Measurements from ENCODE around the gene KCNH5. TPM values are rescaled to one million over a fixed set of nuclear protein-coding genes. Genes with fewer than 3 reads are reported as not detected.

The KCNH5 gene
- polyA plus RNA-seq, 1 of the 3 experiments (the other 2 are of a cell fraction): not detected

- H3K9me3 ChIP-seq: no peaks in the 10 kb centered on the region
- WGBS (ENCODE audit: low lambda C conversion rate): 39% methylated on average over 4 of the region's 4 CpGs
- CTCF ChIA-PET: no interaction called here
- H3K4me1 ChIP-seq (ENCODE audit: control insufficient read depth in 1 of 2, insufficient read depth in 2 of 2, low read depth in 1 of 2, low read length in 1 of 2): peaks cover 0 to 13% of the 10 kb centered on the region in 2 experiments; a peak in 1 of 4 replicates
- no peaks in the 10 kb centered on the region for H3K27me3 ChIP-seq (ENCODE audit: insufficient read depth)
- no peak overlapping the region for H3K4me3 ChIP-seq (ENCODE audit: low read depth in 2 of 2, low read length in 1 of 2)
- no peaks in the 10 kb centered on the region for H4K20me1 ChIP-seq (ENCODE audit: insufficient read depth)
- DNase-seq: no peak
- no peak overlapping the region for H2AFZ ChIP-seq (ENCODE audit: low read depth)
- POLR2A ChIA-PET: no interaction called here
- H3K9me2 ChIP-seq: no peaks in the 10 kb centered on the region
- no peaks in the 10 kb centered on the region for H3K36me3 ChIP-seq (replicated peaks in 1 of 2; ENCODE audit: control insufficient read depth in 1 of 2, insufficient read depth in 2 of 2, low read length in 1 of 2)
- no peak overlapping the region for H3K9ac ChIP-seq
- H3K27ac ChIP-seq (ENCODE audit: low read depth in 2 of 2, low read length in 1 of 2): no peak overlapping the region
- H3F3A ChIP-seq (replicated peaks; ENCODE audit: insufficient read depth): peaks cover 4% of the 10 kb centered on the region
- H3K79me2 ChIP-seq (ENCODE audit: insufficient read depth): no peaks in the 10 kb centered on the region
- TF ChIP-seq SIN3A (IDR thresholded peaks at IDR 0.05; ENCODE audit: borderline replicate concordance, low read depth, low read length): no peak
- no peak for TF ChIP-seq TAF1 (IDR thresholded peaks at IDR 0.05; ENCODE audit: borderline replicate concordance, low read depth, low read length)
- TF ChIP-seq FOSL2 (IDR thresholded peaks at IDR 0.05; ENCODE audit: borderline replicate concordance, low read depth): no peak
- TF ChIP-seq GATA2 (CRISPR knock-in tag; IDR thresholded peaks at IDR 0.05): no peak
- H3K4me2 ChIP-seq: no peak overlapping the region
Observed at GRCh38 chr14:62938778-62939177, 106.5 kb downstream of the KCNH5 start.

- ChIA-PET CTCF (no interaction called here), POLR2A (no interaction called here)
- Histone ChIP-seq H3K27ac (ENCODE audit: low read depth in 2 of 2, low read length in 1 of 2) (no peak overlapping the region), H3K79me2 (ENCODE audit: insufficient read depth) (no peaks in the 10 kb centered on the region), H3F3A (replicated peaks; ENCODE audit: insufficient read depth) (no peaks in the 10 kb centered on the region), H3K9me3 (no peaks in the 10 kb centered on the region), H3K36me3 (replicated peaks in 1 of 2; ENCODE audit: control insufficient read depth in 1 of 2, insufficient read depth in 2 of 2, low read length in 1 of 2) (no peaks in the 10 kb centered on the region), H2AFZ (ENCODE audit: low read depth) (no peak overlapping the region), H3K9ac (no peak overlapping the region), H3K4me2 (no peak overlapping the region), H3K4me3 (ENCODE audit: low read depth in 2 of 2, low read length in 1 of 2) (no peak overlapping the region), H3K4me1 (ENCODE audit: control insufficient read depth in 1 of 2, insufficient read depth in 2 of 2, low read depth in 1 of 2, low read length in 1 of 2) (no peaks in the 10 kb centered on the region), H3K27me3 (ENCODE audit: insufficient read depth) (0 out of 2 replicates have a peak, but pooled peaks cover 4% of the 10 kb centered on the region), H4K20me1 (ENCODE audit: insufficient read depth) (no peaks in the 10 kb centered on the region), H3K9me2 (no peaks in the 10 kb centered on the region)
- WGBS (ENCODE audit: low lambda C conversion rate): 32% methylated on average over 3 of the region's 3 CpGs
- DNase-seq: no peak
- TF ChIP-seq MEF2A (IDR thresholded peaks at IDR 0.05; ENCODE audit: borderline replicate concordance, low read depth): no peak
- TF ChIP-seq CTCF (IDR thresholded peaks at IDR 0.05): no peak
- TF ChIP-seq YY1 (IDR thresholded peaks at IDR 0.05; ENCODE audit: low read depth): no peak
- no peak for TF ChIP-seq MAX (IDR thresholded peaks at IDR 0.05; ENCODE audit: low read depth)
- TF ChIP-seq GABPA (IDR thresholded peaks at IDR 0.05; ENCODE audit: low read depth): no peak
- TF ChIP-seq RXRA (IDR thresholded peaks at IDR 0.05; ENCODE audit: borderline replicate concordance, low read depth): no peak
- no peak for TF ChIP-seq JUND (IDR thresholded peaks at IDR 0.05)
Observed at GRCh38 chr14:62934439-62934838, 110.8 kb downstream of the KCNH5 start.

- Histone ChIP-seq H3K9ac (no peak overlapping the region), H3K4me3 (ENCODE audit: low read depth in 2 of 2, low read length in 1 of 2) (no peak overlapping the region), H3K9me2 (no peaks in the 10 kb centered on the region), H3K79me2 (ENCODE audit: insufficient read depth) (no peaks in the 10 kb centered on the region), H4K20me1 (ENCODE audit: insufficient read depth) (no peaks in the 10 kb centered on the region), H3F3A (replicated peaks; ENCODE audit: insufficient read depth) (no peaks in the 10 kb centered on the region), H3K36me3 (replicated peaks in 1 of 2; ENCODE audit: control insufficient read depth in 1 of 2, insufficient read depth in 2 of 2, low read length in 1 of 2) (no peaks in the 10 kb centered on the region), H3K9me3 (no peaks in the 10 kb centered on the region), H3K27me3 (ENCODE audit: insufficient read depth) (no peaks in the 10 kb centered on the region), H2AFZ (ENCODE audit: low read depth) (no peak overlapping the region), H3K27ac (ENCODE audit: low read depth in 2 of 2, low read length in 1 of 2) (no peak overlapping the region), H3K4me1 (ENCODE audit: control insufficient read depth in 1 of 2, insufficient read depth in 2 of 2, low read depth in 1 of 2, low read length in 1 of 2) (no peaks in the 10 kb centered on the region), H3K4me2 (no peak overlapping the region)
- POLR2A ChIA-PET: no interaction called here
- WGBS (ENCODE audit: low lambda C conversion rate): 50% methylated on average over 1 of the region's 1 CpG
- CTCF ChIA-PET: interaction anchor here (1.3 kb wide), 1 partner anchor 14 kb away, joined by 4 read pairs; no protein-coding TSS in a partner anchor
- DNase-seq: no peak
- TF ChIP-seq JUND (IDR thresholded peaks at IDR 0.05): no peak
- TF ChIP-seq GABPA (IDR thresholded peaks at IDR 0.05; ENCODE audit: low read depth): no peak
- no peak for TF ChIP-seq ZBTB33 (IDR thresholded peaks at IDR 0.05; ENCODE audit: borderline replicate concordance, low read depth)
- no peak for TF ChIP-seq CHD2 (IDR thresholded peaks at IDR 0.05; ENCODE audit: low read length, partially characterized antibody)
- no peak for TF ChIP-seq NFIC (IDR thresholded peaks at IDR 0.05; ENCODE audit: borderline replicate concordance)
- no peak for TF ChIP-seq MAX (IDR thresholded peaks at IDR 0.05; ENCODE audit: low read depth)
- TF ChIP-seq EZH2phosphoT487 (IDR thresholded peaks at IDR 0.05; ENCODE audit: borderline replicate concordance, low read depth): no peak
- no peak for TF ChIP-seq FOXJ3 (CRISPR knock-in tag; IDR thresholded peaks at IDR 0.05)
- no peak for TF ChIP-seq FOSL2 (IDR thresholded peaks at IDR 0.05; ENCODE audit: borderline replicate concordance, low read depth)
- TF ChIP-seq USF1 (IDR thresholded peaks at IDR 0.05; ENCODE audit: borderline replicate concordance, low read depth): no peak
- no peak for TF ChIP-seq POLR2AphosphoS5 (IDR thresholded peaks at IDR 0.05; ENCODE audit: low read depth, low read length)
- no peak for TF ChIP-seq YY1 (IDR thresholded peaks at IDR 0.05; ENCODE audit: low read depth)
Observed at GRCh38 chr14:62921466-62921865, 123.8 kb downstream of the KCNH5 start.

Data from SK-N-SH (cell line).